ENCODE data around the gene ATP11C.
A peak's percentile ranks its signal among the peaks of the same experiment; 100 is the strongest.
"Not testable (repeated sequence)": the region's sequence is repeated elsewhere in the genome, so short reads cannot be mapped to it uniquely, and the experiment has no call there.

DNA sequence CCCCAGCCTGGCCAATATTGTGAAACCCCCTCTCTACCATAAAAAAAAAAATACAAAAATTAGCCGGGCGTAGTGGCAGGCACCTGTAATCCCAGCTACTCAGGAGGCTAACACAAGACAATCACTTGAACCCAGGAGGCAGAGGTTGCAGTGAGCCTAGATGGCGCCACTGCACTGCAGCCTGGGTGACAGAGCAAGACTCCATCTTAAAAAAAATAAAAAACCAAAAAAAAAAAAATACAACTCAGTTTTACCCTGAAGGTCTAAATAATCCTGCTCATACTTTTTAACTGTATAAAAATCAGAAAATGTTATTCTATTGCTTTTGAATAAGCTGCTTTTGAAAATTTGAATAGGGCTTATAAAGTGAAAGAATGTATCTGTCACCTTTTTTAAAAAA, 33.3 kb upstream of the ATP11C start:
- not testable (repeated sequence) for TF ChIP-seq ZNF184 (CRISPR knock-in tag; IDR thresholded peaks at IDR 0.05); POLR2A (conservative IDR thresholded peaks at IDR 0.05); CHD4 (IDR thresholded peaks at IDR 0.05; ENCODE audit: insufficient read depth, insufficient replicate concordance, low read depth, low read length, poor library complexity, severe bottlenecking); JUND (IDR thresholded peaks at IDR 0.05; ENCODE audit: borderline replicate concordance, low read depth, low read length); JUND (tag; IDR thresholded peaks at IDR 0.05; ENCODE audit: borderline replicate concordance, low read depth, low read length); CREBBP (IDR thresholded peaks at IDR 0.05; ENCODE audit: low read depth, low read length); RBM22 (IDR thresholded peaks at IDR 0.05; ENCODE audit: low read depth, low read length, poor library complexity, severe bottlenecking); PCBP1 (IDR thresholded peaks at IDR 0.05; ENCODE audit: low read depth, low read length, poor library complexity, severe bottlenecking)
- TF ChIP-seq, protein P1, sequence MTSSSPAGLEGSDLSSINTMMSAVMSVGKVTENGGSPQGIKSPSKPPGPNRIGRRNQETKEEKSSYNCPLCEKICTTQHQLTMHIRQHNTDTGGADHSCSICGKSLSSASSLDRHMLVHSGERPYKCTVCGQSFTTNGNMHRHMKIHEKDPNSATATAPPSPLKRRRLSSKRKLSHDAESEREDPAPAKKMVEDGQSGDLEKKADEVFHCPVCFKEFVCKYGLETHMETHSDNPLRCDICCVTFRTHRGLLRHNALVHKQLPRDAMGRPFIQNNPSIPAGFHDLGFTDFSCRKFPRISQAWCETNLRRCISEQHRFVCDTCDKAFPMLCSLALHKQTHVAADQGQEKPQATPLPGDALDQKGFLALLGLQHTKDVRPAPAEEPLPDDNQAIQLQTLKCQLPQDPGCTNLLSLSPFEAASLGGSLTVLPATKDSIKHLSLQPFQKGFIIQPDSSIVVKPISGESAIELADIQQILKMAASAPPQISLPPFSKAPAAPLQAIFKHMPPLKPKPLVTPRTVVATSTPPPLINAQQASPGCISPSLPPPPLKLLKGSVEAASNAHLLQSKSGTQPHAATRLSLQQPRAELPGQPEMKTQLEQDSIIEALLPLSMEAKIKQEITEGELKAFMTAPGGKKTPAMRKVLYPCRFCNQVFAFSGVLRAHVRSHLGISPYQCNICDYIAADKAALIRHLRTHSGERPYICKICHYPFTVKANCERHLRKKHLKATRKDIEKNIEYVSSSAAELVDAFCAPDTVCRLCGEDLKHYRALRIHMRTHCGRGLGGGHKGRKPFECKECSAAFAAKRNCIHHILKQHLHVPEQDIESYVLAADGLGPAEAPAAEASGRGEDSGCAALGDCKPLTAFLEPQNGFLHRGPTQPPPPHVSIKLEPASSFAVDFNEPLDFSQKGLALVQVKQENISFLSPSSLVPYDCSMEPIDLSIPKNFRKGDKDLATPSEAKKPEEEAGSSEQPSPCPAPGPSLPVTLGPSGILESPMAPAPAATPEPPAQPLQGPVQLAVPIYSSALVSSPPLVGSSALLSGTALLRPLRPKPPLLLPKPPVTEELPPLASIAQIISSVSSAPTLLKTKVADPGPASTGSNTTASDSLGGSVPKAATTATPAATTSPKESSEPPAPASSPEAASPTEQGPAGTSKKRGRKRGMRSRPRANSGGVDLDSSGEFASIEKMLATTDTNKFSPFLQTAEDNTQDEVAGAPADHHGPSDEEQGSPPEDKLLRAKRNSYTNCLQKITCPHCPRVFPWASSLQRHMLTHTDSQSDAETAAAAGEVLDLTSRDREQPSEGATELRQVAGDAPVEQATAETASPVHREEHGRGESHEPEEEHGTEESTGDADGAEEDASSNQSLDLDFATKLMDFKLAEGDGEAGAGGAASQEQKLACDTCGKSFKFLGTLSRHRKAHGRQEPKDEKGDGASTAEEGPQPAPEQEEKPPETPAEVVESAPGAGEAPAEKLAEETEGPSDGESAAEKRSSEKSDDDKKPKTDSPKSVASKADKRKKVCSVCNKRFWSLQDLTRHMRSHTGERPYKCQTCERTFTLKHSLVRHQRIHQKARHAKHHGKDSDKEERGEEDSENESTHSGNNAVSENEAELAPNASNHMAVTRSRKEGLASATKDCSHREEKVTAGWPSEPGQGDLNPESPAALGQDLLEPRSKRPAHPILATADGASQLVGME (CRISPR knock-in tag; IDR thresholded peaks at IDR 0.05): not testable (repeated sequence)
- TF ChIP-seq, protein P2, sequence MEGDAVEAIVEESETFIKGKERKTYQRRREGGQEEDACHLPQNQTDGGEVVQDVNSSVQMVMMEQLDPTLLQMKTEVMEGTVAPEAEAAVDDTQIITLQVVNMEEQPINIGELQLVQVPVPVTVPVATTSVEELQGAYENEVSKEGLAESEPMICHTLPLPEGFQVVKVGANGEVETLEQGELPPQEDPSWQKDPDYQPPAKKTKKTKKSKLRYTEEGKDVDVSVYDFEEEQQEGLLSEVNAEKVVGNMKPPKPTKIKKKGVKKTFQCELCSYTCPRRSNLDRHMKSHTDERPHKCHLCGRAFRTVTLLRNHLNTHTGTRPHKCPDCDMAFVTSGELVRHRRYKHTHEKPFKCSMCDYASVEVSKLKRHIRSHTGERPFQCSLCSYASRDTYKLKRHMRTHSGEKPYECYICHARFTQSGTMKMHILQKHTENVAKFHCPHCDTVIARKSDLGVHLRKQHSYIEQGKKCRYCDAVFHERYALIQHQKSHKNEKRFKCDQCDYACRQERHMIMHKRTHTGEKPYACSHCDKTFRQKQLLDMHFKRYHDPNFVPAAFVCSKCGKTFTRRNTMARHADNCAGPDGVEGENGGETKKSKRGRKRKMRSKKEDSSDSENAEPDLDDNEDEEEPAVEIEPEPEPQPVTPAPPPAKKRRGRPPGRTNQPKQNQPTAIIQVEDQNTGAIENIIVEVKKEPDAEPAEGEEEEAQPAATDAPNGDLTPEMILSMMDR (IDR thresholded peaks at IDR 0.05 in 2 of 3, conservative IDR thresholded peaks at IDR 0.05 in 1 of 3; ENCODE audit: insufficient read depth in 2 of 3, low read depth in 1 of 3, low read length in 3 of 3): peak; percentile 30 to 40 (median 37); a peak in 4 of 6 replicates
- TF ChIP-seq, protein P3, sequence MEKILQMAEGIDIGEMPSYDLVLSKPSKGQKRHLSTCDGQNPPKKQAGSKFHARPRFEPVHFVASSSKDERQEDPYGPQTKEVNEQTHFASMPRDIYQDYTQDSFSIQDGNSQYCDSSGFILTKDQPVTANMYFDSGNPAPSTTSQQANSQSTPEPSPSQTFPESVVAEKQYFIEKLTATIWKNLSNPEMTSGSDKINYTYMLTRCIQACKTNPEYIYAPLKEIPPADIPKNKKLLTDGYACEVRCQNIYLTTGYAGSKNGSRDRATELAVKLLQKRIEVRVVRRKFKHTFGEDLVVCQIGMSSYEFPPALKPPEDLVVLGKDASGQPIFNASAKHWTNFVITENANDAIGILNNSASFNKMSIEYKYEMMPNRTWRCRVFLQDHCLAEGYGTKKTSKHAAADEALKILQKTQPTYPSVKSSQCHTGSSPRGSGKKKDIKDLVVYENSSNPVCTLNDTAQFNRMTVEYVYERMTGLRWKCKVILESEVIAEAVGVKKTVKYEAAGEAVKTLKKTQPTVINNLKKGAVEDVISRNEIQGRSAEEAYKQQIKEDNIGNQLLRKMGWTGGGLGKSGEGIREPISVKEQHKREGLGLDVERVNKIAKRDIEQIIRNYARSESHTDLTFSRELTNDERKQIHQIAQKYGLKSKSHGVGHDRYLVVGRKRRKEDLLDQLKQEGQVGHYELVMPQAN (IDR thresholded peaks at IDR 0.05; ENCODE audit: borderline replicate concordance): not testable (repeated sequence)

Measured in K562 (cell line).